MG63 (cell line): ENCODE measurements around the gene CRIM1. TPM values are rescaled to one million over a fixed set of nuclear protein-coding genes. Genes with fewer than 3 reads are reported as not detected.

Experiments
- DNase-seq: peaks from one replicate; pipeline ENCODE4 v3.0.0-alpha.2; 2020
- H3K27me3 ChIP-seq: fragments of 250-450 bp; sonication (Bioruptor Pico); 2 replicates; pipeline ENCODE4 v1.5.1; 2020; ENCODE audit warnings: mild to moderate bottlenecking, moderate library complexity
- H3K36me3 ChIP-seq: fragments of 250-450 bp; sonication (Bioruptor Pico); 2 replicates; pipeline ENCODE4 v1.5.1; 2020; ENCODE audit warnings: mild to moderate bottlenecking, moderate library complexity
- H3K4me3 ChIP-seq: fragments of 250-450 bp; sonication (Bioruptor Pico); 2 replicates; pipeline ENCODE4 v1.5.1; 2020; ENCODE audit warnings: mild to moderate bottlenecking, moderate library complexity
- H3K9me3 ChIP-seq: fragments of 250-450 bp; sonication (Bioruptor Pico); 2 replicates; pipeline ENCODE4 v1.5.1; 2020; ENCODE audit warnings: mild to moderate bottlenecking, moderate library complexity
- total RNA-seq: library from RNA; depleted of rRNA; stranded (reverse); fragments of >200 nt; shearing (Covaris generic); gene quantifications from 2 replicates; pipeline ENCODE4 v1.2.3, GENCODE V29; 2014; ENCODE audit warnings: low replicate concordance; rRNA removed

The CRIM1 gene
- total RNA-seq, 1 experiment from 2014 or later, result 102 TPM

DNA sequence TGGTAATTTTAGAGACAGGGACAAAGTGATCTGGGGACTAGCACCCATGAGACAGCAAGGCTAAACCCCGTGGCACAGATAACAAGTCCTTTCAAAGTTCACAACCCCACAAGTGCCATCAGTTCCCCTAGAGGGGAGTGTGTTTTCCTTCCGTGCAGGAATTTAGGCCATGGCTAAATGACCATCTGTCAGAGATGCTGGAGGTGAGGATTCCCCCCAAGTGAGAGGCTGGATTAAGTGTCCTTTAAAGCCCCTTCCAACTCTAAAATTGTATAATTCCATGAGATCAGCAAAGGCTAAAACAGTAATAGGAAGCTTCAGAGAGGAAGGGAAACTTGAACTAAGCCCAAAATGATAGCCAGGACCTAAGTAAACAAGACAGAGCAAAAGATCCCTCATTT, 233.7 kb downstream of the CRIM1 start:
- H3K4me3 ChIP-seq, result no peak overlapping the region
- no peaks in the 10 kb centered on the region for H3K9me3 ChIP-seq
- H3K27me3 ChIP-seq, result no peaks in the 10 kb centered on the region
- peaks cover 52% of the 10 kb centered on the region for H3K36me3 ChIP-seq
- no peak for DNase-seq

DNA sequence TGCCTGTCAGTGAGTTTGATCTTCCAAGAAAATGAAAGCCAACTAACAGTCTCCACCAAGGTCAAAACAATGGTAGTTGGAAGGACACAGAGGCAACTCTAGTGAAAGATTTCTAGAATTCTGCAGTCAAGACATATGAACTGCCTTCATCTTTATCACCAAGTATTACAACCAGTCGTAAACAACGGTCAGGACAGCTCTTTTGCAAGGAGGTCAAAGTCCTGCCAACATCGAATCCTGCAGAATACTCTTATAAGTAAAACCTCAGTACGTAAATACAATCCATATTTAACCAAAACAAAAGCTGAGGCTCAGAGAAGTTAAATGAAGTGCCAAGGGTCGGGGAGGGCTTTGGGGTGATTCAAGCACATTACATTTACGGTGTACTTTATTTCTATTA, 239.3 kb downstream of the CRIM1 start:
- Histone ChIP-seq H3K36me3 (peaks cover 33% of the 10 kb centered on the region), H3K27me3 (no peaks in the 10 kb centered on the region), H3K4me3 (no peak overlapping the region), H3K9me3 (no peaks in the 10 kb centered on the region)
- no peak for DNase-seq

DNA sequence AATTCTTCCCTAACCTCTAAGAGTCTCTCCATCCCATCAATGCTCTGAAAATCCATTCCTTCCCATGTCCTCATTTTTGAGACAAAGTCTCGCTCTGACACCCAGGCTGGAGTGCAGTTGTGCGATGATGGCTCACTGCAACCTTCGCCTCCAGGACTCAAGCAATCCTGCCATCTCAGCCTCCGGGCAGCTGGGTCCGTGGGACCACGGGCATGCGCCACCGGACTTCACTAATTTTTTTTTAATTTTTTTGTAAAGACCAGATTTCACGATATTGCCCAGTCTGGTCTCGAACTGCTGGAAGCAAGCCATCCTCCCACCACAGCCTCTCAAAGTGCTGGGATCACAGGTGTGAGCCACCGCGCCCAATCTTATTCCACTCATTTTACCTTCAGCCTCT, 240.8 kb downstream of the CRIM1 start:
- Histone ChIP-seq H3K36me3 (peaks cover 17% of the 10 kb centered on the region), H3K9me3 (no peaks in the 10 kb centered on the region), H3K27me3 (no peaks in the 10 kb centered on the region), H3K4me3 (peak overlapping the region; percentile 65)
- no peak for DNase-seq

DNA sequence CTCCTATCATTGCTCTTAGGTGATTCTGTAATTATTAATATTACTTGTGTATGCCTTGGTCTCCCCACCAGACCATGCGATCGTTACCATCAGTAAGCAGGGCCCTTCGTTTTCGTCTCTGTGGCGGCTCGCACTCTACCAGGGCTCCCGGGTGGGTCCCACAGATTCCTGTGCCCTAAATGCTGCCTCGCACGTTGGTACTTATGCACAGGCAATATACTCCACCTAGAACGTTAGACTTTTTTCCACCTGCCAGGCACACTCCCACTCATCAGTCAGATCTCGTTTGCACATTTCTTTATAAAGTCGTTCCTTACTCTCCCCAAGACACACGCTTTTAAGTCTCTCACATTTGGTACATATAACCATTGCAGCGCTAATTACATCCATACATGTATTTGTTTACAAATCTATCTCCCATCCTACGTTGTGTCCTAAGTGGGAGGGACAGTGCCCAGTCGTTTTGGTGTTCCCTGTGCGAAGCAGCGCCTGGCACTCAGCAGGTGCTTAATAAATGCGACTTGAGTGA, 241.5 kb downstream of the CRIM1 start:
- Histone ChIP-seq H3K4me3 (peak overlapping the region; percentile 65), H3K36me3 (peaks cover 17% of the 10 kb centered on the region; the same call in 1 of the 2 replicates), H3K27me3 (no peaks in the 10 kb centered on the region), H3K9me3 (no peaks in the 10 kb centered on the region)
- no peak for DNase-seq

DNA sequence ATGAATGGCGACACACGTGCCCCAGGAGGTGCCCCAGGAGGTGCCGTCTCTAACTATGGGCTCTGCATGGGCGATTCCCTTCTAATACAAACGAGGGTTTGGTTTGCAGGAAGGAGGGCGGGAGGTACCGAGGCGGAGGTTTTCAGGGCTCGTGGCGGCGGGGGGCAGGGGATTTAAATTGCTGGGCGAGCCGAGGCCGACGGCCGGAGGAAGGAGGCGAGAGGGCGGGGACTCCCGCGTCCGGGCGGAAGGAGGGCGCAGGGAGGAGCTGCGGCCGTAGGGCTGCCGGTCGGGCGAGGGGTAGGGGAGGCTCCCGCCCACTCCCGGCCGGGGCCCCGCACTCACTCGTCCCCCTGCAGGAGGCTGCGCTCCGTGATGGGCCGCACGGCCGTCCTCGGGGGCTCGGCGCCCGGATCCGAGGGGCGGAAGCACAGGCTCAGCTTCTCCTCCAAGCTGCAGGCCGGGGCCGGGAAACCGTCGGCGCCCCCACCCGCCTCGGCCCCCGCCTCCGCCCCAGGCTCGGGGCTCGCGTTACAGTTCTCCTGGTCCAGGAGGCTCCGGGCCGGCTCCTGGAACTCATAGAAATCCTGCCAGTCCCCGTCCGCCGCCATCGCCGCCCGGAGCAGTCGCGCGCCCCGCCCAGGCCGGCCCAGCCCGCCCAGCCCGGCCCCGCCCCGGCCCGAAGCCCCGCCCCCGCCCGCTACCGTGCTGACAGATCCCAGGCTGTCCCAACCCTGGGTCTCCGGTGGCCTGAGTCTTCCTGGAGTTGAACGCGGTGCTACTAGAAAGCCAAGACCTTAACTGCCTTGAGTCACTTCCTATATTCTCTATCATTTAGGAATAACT, 242.2 kb downstream of the CRIM1 start, which contains the start of gene FEZ2:
Gene FEZ2 (minus strand): TSS at position 637 of the 846 bp plus-strand sequence. CDS start 26 bp downstream, at position 611.
- DNase-seq, result peak; percentile 90
- peaks cover 17% of the 10 kb centered on the region; the same call in 1 of the 2 replicates for H3K36me3 ChIP-seq
- peak within 1 kb of the TSS; percentile 65 for H3K4me3 ChIP-seq

More for the DNA sequence above, 242.2 kb downstream of the CRIM1 start, which contains the start of gene FEZ2:
- Histone ChIP-seq H3K9me3 (no peaks in the 10 kb centered on the region), H3K27me3 (no peaks in the 10 kb centered on the region)

Other genes starting within 250 kb of the CRIM1 start
- gene FEZ2, start 242.4 kb downstream of the CRIM1 start, total RNA-seq, result 37.8 and 38.3 TPM in 2 replicates